Measurements from ENCODE around the gene ELP4. TPM values are rescaled to one million over a fixed set of nuclear protein-coding genes. Genes with fewer than 3 reads are reported as not detected.

Gene ELP4
- total and polyA plus RNA-seq, 8 donors: 15.5 to 26.0 (median 21.9) TPM

GRCh38 chr11:31822175-31822926 is 312.8 kb downstream of the ELP4 start:
- peaks cover 100% of the 10 kb centered on the region in 2 donors for H3K27me3 ChIP-seq
- no peaks in the 10 kb centered on the region for H3K9me3 ChIP-seq
- no peak for TF ChIP-seq CTCF (IDR thresholded peaks at IDR 0.05)
- H3K4me1 ChIP-seq: peaks cover 5 to 17% of the 10 kb centered on the region in 2 donors
- H3K4me3 ChIP-seq: no peak overlapping the region
- intact Hi-C loops (cut with DNase I): no loop called here
- ATAC-seq: no peak
- H3K36me3 ChIP-seq: no peaks in the 10 kb centered on the region
- no peak overlapping the region for H3K27ac ChIP-seq
- peak in 1 of 4 donors; percentile 40 for DNase-seq

- Histone ChIP-seq H3K4me1 (peaks cover 0 to 9% of the 10 kb centered on the region in 2 donors), H3K36me3 (no peaks in the 10 kb centered on the region), H3K27me3 (peaks cover 100% of the 10 kb centered on the region in 2 donors), H3K9me3 (no peaks in the 10 kb centered on the region), H3K27ac (no peak overlapping the region), H3K4me3 (no peak overlapping the region)
- ATAC-seq: no peak
- TF ChIP-seq CTCF (IDR thresholded peaks at IDR 0.05): no peak
- DNase-seq: peak in 1 of 4 donors; percentile 53
- intact Hi-C loops (cut with DNase I): no loop called here
These were observed 313.5 kb downstream of the ELP4 start for GRCh38 chr11:31822927-31823643.

GRCh38 chr11:31823644-31824331 is 314.2 kb downstream of the ELP4 start:
- Histone ChIP-seq H3K9me3 (no peaks in the 10 kb centered on the region), H3K27me3 (peaks cover 100% of the 10 kb centered on the region in 2 donors), H3K36me3 (no peaks in the 10 kb centered on the region), H3K27ac (no peak overlapping the region), H3K4me3 (no peak overlapping the region), H3K4me1 (peaks cover 0 to 6% of the 10 kb centered on the region in 2 donors)
- DNase-seq (peak in 1 of 4 donors; percentile 64), ATAC-seq (no peak)
- intact Hi-C loops (cut with DNase I): no loop called here
- TF ChIP-seq CTCF (IDR thresholded peaks at IDR 0.05): no peak

- Histone ChIP-seq H3K27me3 (peaks cover 100% of the 10 kb centered on the region in 2 donors), H3K36me3 (no peaks in the 10 kb centered on the region), H3K27ac (no peak overlapping the region), H3K4me1 (peaks cover 0 to 6% of the 10 kb centered on the region in 2 donors), H3K4me3 (no peak overlapping the region), H3K9me3 (no peaks in the 10 kb centered on the region)
- intact Hi-C loops (cut with DNase I): no loop called here
- DNase-seq (no peak), ATAC-seq (no peak)
- no peak for TF ChIP-seq CTCF (IDR thresholded peaks at IDR 0.05)
These were observed 314.8 kb downstream of the ELP4 start for GRCh38 chr11:31824332-31824878.
